T47D (cell line): ENCODE data around the gene DDX1.

Experiments used
- DNase-seq, 2 experiments: peaks; one replicate each; pipeline versions ENCODE4 v3.0.0 to v3.0.0-alpha.2; 2011 to 2012; ENCODE audit warnings: low read depth in 1 of 2, low spot score in 1 of 2
- JUND ChIP-seq: IDR thresholded peaks from 2 replicates; pipeline ENCODE4 v1.6.1; 2012; ENCODE audit warnings: low read depth
- in situ Hi-C: cut with HindIII; loops from 2 replicates; pipeline ENCODE4 v1.10.0; 2016; ENCODE audit warnings: low sequenced_read_pairs, low pct_unique_long_range_greater_than_20kb

DDX1 gene

DNA sequence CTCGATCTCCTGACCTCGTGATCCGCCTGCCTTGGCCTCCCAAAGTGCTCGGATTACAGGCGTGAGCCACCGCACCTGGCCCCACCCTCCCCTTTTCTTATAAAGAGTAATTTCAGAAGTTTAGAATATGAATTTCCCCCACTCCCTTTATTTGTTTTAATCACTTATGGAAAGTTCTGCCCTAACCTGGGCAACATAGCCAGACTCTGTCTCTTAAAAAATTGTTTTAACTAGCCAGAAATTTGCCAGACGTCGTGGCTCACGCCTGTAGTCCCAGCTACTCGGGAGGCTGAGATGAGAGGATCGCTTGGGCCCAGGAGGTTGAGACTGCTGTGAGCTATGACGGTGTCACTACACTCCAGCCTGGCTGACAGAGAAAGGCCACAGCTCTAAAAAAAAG lies 22.8 kb upstream of the DDX1 start:
- in situ Hi-C loops, result no loop called here
- no peak for TF ChIP-seq JUND
- no peak for DNase-seq

DNA sequence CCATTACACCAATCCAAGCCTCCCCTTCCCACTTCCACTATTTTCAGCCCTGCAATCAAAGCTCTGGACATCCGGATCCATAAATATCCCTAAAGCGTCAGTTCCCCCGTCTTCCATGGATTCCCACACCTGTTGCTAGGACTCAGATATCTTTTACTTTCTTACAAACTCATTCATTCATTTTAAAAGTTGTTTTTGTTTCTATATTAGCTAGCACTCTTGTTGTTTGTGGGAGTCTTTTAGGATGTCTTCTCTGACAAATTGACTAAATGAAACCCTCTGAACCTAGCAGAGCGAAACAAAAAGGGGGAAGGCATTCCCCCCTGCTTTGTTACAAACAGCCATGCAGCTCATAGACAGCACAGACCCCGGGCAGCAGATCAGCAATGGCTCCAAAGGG lies 21.6 kb upstream of the DDX1 start:
- no peak for DNase-seq
- no peak for TF ChIP-seq JUND
- in situ Hi-C loops, result no loop called here

DNA sequence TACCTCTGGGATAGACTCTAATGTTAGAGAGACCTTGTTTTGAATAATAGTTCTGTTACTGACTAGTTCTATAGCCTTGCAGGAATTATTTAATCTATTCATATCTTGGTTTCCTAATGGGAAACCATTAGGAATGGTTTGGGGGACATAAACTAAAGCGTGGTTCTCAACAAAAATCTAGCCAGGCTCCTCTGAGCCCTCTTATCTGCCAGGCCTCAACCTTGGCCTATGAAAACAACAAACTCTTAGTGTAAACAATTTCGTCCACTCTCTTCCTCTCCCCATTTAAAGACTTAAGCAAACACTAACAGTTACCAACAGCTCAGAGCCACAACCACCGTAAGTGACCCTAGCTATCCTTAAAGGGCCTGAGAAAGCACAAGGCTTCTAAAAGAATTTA lies 19.9 kb upstream of the DDX1 start:
- TF ChIP-seq JUND, result no peak

DNA sequence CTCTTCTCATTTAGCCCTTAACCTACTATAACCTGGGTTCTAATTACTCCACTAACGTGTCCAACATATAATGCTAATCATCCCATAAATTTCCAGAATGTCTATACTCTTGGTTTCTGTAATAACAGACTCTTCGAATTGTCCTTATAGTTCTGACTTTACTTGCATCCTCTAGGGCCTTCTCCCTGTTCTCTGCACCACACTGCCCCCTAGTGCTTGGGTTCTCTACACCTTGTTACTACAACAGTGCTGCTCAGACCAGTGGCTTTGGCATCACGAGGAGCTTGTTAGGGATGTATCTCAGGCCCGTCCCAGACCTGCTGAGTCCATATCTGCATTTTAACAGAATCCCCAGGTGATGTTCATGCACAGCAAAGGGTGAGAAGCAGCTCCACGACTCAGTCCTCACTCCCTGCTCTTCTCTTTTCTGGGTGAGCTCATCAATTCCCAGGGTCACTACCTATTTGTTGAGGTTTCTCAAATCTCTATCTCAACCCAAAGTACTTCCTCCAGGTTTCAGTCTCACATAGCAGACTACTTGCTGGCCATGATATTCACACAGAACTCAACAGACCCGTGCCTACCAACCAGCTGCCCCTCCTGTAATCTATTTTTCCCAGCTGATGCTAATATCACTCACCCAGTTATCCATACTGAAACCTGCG lies 14.5 kb upstream of the DDX1 start:
- peak in 1 of 2 experiments; percentile 85 for DNase-seq
- in situ Hi-C loops, result no loop called here
- TF ChIP-seq JUND, result no peak

More for the DNA sequence above, 19.9 kb upstream of the DDX1 start:
- in situ Hi-C loops, result no loop called here
- no peak for DNase-seq

DNA sequence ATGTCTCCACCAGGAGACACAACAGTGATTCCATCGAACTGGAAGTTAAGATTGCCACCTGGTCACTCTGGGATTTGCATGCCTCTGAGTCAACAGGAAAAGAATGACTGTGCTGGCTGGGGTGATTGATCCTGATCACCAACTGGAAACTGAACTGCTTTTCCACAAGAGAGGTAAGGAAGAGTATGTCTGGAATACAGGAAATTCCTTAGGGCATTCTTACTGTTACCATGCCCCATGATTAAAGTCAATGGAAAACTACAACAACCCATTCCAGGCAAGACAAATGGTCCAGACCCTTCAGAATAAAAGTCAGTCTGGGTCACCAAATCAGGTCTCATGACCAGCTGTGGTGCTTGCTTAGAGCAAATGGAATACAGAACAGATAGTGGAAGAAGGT lies 12.0 kb upstream of the DDX1 start:
- TF ChIP-seq JUND, result no peak
- no peak for DNase-seq
- in situ Hi-C loops, result no loop called here

- in situ Hi-C loops, result no loop called here
- DNase-seq, result no peak
- no peak for TF ChIP-seq JUND
These were observed 11.2 kb upstream of the DDX1 start for GRCh38 chr2:15580451-15580850.

DNA sequence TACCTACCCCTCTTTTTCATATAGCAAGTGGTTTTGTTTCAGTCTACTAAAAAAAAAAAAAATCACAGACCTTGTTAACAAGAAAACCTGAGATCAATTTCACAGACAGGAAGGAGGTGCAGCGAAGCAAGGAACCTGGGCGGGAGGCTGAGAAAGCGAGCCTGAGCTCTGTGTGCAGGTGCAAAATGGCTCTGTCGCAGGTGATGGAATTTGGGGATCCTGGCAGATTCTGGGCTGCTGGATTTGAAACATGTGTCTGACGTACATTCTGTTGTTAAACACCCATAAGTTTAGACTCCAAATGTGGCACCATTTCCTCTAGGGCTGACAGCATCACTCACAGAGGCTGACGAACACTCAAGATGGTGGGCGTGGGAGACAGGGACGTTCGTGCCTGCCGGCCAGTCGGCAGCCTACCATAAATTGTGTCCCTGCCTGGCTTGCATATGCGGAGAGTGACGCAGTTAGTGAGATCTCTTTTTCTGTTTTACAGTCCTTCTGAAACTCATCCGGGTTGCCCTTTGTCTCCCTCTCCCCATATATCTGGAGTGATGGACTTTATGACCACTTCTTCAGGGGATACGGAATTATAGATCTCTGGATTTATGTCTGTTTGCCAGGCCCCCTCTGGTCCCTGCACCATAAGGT lies 8.8 kb upstream of the DDX1 start:
- in situ Hi-C loops, result no loop called here
- no peak for DNase-seq

GRCh38 chr2:15583826-15584225 lies 7.8 kb upstream of the DDX1 start:
- no peak for DNase-seq
- in situ Hi-C loops, result no loop called here
- no peak for TF ChIP-seq JUND

More for the DNA sequence above, 8.8 kb upstream of the DDX1 start:
- no peak for TF ChIP-seq JUND

- no peak for TF ChIP-seq JUND
- no peak for DNase-seq
- in situ Hi-C loops, result no loop called here
These were observed 7.4 kb upstream of the DDX1 start for GRCh38 chr2:15584316-15584715.

DNA sequence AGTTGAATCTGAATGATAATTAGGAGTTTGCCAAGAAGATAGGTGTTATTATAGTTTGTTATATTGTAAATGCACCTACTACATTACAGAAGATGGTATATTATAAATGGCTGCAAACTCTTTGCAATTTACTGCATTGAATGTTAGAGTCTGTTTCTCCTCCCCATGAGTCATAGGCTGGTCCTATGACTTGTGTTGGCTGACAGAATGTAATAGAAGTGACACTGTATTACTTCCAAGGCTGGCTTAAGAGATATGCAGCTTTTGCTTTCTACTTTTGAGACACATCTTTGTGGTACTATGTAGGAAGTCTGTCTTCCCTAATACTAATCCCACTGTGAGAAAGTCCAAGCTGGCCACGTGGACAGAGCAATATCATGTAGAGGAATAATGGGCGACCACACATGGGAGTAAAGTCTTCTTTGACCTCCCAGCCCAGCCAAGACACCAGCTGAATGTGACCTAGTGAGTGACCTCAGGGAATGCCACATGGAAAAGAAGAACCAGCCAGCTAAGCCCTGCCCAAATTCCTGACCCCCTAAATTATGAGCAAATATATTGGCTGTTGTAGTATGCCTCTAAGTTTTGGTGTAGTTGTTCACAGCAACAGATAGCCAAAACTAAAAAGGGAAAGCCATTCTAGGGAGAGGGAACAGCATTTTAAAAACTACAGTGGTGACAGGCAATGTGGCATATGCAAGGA lies 6.8 kb upstream of the DDX1 start:
- no peak for TF ChIP-seq JUND
- no peak for DNase-seq
- in situ Hi-C loops, result no loop called here

- peak; percentile 8 to 68 for DNase-seq
- in situ Hi-C loops, result no loop called here
- no peak for TF ChIP-seq JUND
These were observed 3.2 kb upstream of the DDX1 start for GRCh38 chr2:15588329-15588919.

- in situ Hi-C loops, result no loop called here
- TF ChIP-seq JUND, result no peak
- DNase-seq, result no peak
These were observed 336 bp upstream of the DDX1 start for GRCh38 chr2:15591373-15591691.

DNA sequence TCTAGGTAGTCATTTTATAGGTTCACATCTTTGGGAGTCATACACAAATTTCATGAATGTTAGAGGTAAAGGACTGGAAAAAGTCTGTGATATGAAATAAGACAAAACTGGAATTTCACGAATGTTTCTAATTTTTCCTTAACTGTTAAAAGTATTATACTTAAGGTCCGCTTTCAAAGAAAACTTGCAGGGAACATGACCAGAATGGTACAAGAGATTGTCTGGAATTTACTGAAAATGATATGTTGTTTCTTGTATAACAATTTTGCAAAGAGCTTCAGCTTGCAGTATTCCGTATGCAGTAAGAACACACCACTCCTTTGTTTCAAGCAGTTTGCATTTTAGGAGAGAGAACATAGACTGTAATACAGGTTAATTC lies 1.6 kb downstream of the DDX1 start:
- in situ Hi-C loops, result no loop called here
- no peak for DNase-seq
- TF ChIP-seq JUND, result no peak
